ENCODE data around the gene ZNF280A.

Gene ZNF280A

DNA sequence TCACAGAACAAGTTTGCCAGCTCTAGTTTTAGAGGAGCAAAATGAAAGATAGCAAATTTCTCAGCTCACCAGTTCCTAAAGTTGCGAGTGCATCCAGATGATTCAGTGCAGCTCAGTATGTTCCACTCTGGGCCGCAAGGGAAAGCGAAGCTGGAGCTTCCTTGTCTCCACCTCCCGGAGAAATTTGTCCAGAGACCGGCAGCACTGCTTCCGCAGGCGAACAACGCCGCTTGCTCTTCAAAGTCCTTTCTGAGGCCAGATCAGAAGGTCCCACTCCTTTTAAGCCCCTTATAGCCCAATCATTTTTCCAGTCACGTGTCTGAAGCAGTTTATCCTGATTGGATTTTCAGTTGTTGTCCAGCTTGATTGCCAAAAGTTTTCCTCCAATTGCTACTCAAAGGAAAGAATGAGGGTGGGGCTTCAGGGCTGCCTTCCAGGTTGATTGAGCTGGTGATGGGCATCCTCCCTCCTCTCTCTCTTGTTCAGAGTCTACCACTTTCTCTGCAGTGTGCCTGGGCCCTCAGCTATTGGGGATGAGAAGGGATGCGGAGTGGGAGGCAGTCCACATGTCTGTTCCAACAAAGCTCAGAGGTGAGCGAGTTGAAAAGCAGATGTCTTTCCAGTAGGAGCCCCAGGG lies at the start of gene ZNF280A:
TSS of gene ZNF280A (minus strand) at position 251 of the 637 bp plus-strand sequence. CDS start 4,640 bp downstream, outside the sequence.
- DNase-seq (ENCODE audit: low spot score): peak; percentile 13

GRCh38 chr22:22569218-22569617 lies 49.1 kb upstream of the ZNF280A start:
- DNase-seq (ENCODE audit: low spot score): no peak

DNA sequence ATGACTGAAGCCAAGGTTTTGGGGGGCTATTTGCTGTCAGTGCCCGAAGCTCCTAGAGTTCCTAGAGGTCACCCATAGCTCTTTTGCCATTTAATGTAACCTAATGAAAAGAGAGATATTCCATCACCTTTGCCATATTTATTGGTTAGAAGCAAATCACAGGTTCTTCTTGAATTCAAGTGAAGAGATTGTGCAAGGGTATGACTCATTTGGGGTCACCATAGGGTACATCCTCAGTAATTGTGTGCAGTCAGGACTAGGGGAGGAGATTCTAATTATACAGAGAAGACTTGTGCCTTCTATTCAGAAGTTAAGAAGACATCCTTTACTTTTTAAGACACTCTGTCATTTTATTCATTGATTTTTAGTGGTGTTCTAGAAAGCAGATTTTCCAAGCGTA lies 45.9 kb upstream of the ZNF280A start:
- no peak for DNase-seq (ENCODE audit: low spot score)

DNA sequence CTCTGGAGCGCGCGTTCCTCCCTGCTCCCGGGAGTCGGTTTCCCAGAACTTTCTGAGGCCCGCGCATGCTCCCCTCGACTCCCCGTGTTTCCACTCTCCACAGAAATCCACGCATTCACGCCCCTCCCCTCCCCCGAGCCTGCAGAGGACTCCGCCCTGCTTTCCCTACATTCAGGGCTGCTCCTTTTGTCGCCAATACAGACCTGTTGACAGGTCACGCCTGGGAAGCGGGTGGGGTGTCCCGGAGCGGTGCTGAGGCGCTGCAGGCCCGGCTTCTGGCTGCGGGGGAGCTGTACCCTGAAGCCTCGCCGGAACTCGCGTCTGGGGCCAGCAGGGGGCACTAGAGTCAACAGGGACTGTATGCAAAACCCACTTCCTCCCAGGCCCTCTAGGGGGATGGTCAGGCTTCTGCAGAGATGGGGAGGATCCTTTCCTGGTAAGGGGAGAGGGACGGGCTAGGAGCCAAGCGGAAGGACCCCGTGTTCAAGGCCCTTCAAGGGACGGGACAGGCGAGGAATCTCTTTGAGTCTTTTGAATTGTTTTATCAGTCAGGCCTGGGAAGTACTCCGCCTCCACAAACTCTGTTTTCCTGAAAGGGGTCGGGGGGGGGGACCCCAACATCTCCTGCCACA lies 39.0 kb upstream of the ZNF280A start, which contains the start of gene PRAME:
TSS of gene PRAME (minus strand) at position 294 of the 632 bp plus-strand sequence. CDS start 2,433 bp downstream, outside the sequence.
- DNase-seq (ENCODE audit: low spot score): peak; percentile 93

GRCh38 chr22:22558071-22558971 lies 38.3 kb upstream of the ZNF280A start:
- no peak for DNase-seq (ENCODE audit: low spot score)

- DNase-seq (ENCODE audit: low spot score): no peak
Measured at GRCh38 chr22:22556995-22557925, 37.2 kb upstream of the ZNF280A start.

GRCh38 chr22:22556578-22556977 lies 36.5 kb upstream of the ZNF280A start:
- DNase-seq (ENCODE audit: low spot score): no peak

DNA sequence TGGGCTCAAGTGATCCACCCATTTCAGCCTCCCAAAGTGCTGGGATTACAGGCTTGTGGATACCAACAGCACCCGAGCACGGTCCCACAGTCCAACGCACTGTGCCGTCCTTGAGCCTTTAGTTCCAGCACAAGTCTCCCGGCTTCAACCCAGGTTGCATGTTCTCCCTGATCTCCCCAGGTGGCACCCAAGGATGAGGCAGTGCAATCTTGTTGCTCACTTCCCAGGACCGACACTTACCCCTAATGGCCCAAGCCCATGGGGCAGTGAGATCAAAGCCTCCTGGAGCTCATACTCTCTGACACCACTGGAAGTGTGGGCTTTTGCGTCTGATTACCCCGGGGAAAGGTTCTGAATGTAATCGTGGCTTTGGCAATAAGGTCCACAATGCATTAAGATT lies 35.5 kb upstream of the ZNF280A start:
- no peak for DNase-seq (ENCODE audit: low spot score)

DNA sequence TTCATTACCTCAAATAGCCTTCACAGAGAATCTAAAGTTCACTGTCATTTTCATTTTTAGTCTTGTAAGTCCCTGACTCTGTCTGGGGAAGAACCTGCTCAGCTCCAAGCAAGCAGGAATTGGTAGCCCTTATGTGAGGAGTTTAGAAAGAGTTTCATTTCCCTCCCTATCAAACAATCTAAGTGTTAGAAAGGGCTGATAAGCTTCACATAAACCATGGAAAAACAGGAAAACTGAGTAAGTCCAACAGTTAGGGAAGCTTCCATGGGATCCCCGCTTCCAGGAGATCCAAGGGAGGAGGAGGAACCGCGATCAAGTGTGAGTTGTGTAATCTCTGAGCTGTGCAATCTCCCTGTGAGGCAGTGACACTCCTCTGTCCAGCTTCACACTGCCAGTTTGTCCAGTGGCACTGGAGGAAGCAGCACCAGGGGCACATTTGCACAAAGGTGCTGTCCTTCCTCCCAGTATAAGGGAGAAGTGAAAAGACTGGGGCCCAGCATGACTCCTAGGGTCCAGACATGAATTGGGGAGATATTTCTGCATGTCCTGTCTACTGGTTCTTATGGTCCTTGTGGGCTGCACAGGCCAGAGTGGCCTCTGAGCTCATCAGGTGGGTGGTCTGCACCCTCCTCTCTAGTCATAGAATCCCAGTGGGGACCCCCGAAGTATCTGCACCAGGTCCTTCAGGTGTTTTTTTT lies 34.7 kb upstream of the ZNF280A start:
- DNase-seq (ENCODE audit: low spot score): no peak

DNA sequence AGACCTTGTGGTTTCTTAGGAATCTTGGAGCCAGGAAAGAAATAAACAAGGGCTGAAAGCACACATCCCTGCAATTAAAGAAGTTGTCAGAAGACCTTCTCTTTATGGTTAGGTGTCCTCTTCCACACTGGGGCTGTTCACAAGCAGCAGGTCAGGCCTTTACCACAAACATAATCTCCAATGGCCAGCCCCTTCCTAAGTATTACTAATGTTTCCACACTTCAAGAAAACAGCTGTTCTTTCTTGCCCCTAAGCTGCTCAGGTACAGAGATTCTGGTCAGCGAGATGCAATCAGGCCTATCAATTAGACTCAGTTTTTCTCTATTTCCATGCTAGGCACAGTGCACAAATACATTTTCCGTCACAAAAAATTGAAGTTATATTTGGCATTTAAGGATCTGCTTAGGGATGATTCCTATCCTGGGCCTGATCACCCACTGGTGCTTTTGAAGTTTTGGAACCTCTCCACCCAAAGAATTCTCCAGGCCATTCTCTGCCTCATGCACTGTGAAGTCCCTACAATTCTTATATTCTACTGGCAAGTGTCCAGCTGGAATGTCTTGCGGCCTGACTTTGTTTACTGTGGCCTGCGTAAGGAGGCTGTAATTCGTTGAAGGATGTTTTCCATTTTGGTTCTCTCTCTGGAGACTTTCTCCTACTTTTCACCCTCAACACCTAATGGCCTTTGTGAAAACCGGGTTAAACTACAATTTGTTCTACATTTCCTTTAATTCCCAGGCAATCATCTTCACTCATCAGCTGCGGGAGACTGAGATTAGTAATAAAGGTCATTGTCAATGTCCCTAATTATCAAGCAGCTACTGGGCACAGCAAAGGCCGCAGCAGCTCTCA lies 33.9 kb upstream of the ZNF280A start:
- no peak for DNase-seq (ENCODE audit: low spot score)

DNA sequence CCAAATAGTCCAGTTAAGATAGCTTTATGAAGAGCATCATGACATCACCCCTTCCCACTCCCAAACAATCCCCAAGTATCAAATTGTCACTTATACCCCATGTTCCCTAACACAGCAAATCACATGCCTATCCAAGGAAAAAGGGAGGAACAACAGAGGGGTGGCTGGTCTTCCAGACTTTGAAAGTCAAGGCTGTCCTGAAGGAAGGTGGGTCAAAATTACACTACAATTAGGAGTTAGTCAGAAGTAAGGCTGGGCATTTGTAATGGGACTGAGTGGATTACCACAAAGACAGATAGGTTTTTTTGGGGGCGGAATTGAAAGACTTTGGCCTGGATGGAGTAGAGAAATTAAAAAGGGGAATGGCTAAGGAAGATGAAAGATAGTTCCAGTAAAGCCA lies 33.1 kb upstream of the ZNF280A start:
- no peak for DNase-seq (ENCODE audit: low spot score)

DNA sequence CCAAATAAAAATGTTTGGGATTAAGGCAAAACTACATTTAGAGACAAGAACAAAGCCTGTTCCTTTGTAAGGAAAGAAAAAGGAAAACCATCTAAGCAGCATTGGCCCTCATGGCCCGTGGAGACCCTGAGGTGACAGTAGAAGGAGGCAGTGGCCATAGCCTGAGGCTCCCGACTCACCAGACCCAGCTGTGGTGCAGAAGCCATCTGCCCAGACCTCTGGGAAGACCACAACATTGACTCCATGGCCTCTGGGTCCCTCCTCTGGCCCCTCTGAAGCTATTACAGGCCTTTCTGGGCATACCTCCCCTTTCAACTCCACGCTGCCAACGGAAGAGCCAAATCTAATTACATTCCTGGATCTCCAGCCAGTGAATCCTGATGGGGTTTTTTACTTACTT lies 32.6 kb upstream of the ZNF280A start:
- DNase-seq (ENCODE audit: low spot score): peak; percentile 49

- DNase-seq (ENCODE audit: low spot score): no peak
Measured at GRCh38 chr22:22550789-22551434, 30.8 kb upstream of the ZNF280A start.

GRCh38 chr22:22548910-22549309 lies 28.8 kb upstream of the ZNF280A start:
- DNase-seq (ENCODE audit: low spot score): no peak

- no peak for DNase-seq (ENCODE audit: low spot score)
Measured at GRCh38 chr22:22548317-22548716, 28.2 kb upstream of the ZNF280A start.

- no peak for DNase-seq (ENCODE audit: low spot score)
Measured at GRCh38 chr22:22547692-22548300, 27.7 kb upstream of the ZNF280A start.

GRCh38 chr22:22547226-22547625 lies 27.2 kb upstream of the ZNF280A start:
- DNase-seq (ENCODE audit: low spot score): no peak

DNA sequence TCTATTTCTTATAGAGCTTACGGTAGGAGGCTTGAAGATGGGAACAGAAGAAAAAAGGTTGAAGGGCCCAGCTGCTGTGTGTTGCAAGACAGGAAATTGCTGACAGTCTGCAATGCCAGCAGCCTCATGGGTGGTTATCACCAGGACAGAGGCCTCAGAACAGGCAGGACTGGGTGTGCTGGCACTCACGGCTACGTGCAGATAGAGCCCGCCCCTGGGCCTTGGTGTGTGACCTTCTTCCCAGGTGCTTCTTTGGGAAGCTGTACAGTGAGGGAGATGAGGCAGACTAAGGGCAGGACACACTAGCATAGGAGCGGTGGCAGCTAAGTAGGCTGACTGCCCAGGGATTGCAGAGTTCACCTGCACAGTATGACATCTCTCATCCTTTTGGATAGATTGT lies 26.4 kb upstream of the ZNF280A start:
- DNase-seq (ENCODE audit: low spot score): no peak

DNA sequence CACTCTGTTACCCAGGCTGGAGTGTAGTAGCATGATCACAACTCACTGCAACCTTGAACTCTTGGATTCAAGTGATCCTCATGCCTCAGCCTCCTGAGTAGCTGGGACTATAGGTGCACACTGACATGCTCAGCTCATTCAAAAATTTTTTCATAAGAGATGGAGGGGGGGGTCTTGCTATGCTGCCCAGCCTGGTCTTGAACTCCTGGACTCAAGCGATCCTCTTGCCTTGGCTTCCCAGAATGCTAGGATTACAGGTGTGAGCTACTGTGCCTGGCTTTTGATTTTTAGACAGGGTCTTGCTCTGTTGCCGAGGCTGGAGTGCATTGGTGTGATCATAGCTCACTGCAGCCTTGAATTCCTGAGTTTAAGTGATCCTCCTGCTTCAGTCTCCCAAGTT lies 25.0 kb upstream of the ZNF280A start:
- no peak for DNase-seq (ENCODE audit: low spot score)

Measured in iPS-NIHi11 (cell line).